OCI-LY1 (cell line): ENCODE results near the gene FAM200C.

Experiments
- EZH2 ChIP-seq: fragments of 200-600 bp; sonication (generic), shearing (Covaris generic); IDR thresholded peaks from 2 replicates; pipeline ENCODE4 v1.8.0; 2017; ENCODE audit warnings: borderline replicate concordance, mixed run types, mild to moderate bottlenecking, antibody characterized with exemption, low read length, moderate library complexity, mixed read lengths
- TF ChIP-seq, protein P1 (sequence below): fragments of 200-600 bp; sonication (generic), shearing (Covaris generic); IDR thresholded peaks from 2 replicates; pipeline ENCODE4 v1.5.1; 2017; ENCODE audit warnings: mild to moderate bottlenecking, antibody characterized with exemption, low read length, moderate library complexity, mixed read lengths

GRCh38 chr5:160375701-160376100 lies 24.2 kb downstream of the FAM200C start:
- TF ChIP-seq, protein P1, sequence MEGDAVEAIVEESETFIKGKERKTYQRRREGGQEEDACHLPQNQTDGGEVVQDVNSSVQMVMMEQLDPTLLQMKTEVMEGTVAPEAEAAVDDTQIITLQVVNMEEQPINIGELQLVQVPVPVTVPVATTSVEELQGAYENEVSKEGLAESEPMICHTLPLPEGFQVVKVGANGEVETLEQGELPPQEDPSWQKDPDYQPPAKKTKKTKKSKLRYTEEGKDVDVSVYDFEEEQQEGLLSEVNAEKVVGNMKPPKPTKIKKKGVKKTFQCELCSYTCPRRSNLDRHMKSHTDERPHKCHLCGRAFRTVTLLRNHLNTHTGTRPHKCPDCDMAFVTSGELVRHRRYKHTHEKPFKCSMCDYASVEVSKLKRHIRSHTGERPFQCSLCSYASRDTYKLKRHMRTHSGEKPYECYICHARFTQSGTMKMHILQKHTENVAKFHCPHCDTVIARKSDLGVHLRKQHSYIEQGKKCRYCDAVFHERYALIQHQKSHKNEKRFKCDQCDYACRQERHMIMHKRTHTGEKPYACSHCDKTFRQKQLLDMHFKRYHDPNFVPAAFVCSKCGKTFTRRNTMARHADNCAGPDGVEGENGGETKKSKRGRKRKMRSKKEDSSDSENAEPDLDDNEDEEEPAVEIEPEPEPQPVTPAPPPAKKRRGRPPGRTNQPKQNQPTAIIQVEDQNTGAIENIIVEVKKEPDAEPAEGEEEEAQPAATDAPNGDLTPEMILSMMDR, result no peak
- no peak for TF ChIP-seq EZH2
